ENCODE measurements around the gene FAM120A.

The FAM120A gene

DNA sequence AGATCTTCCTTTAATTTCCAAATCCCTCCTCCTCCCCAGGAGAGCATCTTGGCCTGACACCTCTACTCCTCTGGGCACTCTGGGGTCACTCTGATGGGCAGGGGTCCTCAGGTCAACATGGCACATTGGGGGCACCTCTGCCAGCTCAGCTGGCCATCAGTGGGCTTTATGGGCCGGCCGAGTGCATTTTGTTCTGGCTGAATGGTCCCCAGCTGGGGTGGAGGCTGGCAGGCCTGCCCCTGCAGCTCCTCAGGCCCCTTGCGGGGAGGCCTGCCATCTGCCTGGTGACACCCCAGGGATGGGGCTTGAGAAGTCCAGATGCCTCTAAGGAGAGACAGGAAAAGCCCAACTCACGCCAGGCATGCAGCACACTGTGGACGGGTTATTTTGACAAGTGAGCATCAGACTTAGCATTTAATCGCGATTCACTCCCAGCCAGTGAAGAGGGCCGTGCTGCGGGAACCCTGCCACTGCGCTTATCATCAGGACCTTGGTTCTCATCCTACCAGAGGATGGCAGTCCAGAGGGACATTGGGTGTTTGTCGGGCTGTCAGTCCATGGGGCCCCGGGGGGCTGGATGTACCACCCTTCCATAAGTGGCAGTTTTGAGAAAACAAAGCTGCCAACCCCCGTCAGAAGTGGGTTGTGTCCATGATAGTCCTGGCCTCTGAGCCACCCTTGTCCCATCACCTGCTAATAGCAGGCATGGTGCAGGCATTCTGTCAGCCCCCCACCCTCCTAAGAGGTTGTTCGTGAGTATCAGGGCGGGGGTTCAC, 146.6 kb downstream of the FAM120A start:
- no peak for DNase-seq

DNA sequence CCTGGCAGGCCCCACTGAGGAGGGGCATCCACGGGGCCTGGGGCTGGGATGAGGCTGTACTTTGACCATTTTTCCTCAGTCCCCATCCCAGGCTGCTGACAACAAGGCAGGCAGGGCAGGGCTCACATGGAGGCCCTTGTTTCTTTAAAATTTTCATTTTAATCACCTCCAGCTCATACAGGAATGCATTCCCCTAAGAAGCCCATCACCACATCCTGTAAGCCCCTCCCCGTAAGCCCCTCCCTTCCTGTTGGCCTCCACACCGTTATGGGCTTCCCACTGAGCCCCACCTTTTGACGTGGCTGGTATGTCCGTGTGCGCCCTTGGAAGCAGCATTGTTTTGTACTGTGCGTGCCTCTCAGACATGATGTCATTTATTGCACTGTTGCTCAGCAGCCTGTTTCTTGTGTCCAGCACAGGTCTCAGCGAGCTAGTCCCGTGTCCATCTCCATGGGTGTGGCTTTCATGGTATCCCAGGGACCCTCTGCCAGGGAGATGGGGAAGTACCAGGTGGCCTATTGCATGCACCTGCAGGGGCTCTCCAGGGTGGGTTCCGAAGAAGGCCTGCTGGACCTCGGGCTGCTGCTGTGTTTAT, 147.3 kb downstream of the FAM120A start:
- DNase-seq: no peak

DNA sequence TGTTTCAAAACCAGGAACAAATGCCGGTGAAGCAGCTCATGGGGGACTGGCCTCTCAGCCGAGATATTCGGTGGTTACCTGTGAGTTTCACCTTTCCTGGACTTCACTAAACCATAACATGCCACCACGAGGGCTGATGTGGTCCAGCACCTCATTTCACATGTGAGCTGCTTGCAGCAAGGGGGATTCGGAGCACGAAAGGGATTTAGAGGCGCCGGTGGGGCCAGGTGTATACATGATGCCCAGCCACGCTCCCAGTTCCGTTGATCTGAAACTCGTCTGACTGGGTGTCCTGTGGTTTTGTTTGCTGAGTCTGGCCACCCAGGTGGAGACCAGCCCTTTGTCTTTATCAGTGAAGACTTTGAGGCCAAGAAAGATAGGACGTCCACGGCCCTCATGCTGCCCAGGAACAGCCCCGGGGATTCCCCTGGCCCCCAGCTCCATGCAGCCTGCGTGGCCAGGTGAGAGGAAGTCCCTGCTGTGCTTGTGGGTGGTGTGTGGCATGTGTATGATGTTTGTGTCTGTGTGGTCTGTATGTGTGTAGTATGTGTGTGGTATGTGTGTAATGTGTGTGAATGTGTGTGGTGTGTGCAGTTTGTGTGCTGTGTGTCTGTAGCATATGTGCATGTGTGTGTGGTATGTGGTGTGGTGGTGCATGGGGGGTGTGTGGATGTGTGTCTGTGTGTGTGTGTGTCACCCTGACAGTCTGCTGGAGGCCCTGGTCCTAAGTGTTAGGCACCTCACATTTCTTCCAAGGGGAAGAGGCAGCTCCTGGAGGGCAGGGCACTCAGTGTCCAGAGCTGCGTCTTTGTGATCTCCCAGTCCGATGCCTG, 148.3 kb downstream of the FAM120A start:
- no peak for DNase-seq

DNA sequence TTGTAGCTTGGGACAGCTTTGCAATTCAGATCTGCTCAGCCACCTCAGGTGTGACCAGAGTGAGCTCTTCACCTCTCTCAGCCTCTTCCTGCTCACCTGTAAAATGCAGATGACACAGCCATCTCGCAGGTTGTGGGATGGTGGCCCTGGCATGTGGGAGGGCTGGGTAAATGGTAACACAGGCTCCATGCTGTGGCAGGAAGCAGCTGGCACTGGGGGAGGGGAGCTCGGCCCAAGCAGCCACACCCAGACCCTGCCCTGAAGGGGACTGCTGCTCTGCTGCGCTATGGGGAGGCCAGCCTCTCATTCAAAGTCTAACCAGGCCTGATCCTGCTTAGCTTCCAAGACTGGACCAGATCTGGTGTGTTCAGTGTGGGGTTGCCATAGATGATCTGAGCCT, 149.0 kb downstream of the FAM120A start:
- DNase-seq: no peak

DNA sequence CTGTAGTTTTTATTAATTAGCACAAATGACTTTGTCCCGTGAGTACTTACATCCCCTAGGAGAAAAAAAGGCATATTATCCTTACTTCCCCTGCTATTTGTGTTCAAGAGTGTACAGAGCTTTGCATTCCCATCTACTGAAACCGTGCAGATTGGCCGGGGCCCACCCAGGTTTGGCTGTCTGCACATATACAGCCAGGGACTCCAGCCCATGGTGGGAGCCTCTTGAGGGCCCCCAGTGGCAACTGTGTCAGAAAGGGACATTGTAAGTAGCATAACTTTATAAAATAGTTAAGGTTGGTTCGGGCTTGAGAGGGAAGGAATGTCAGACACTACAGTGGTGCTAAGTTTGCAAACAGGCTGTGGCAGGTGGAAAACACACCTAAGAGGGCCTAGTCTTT, 149.6 kb downstream of the FAM120A start:
- no peak for DNase-seq

DNA sequence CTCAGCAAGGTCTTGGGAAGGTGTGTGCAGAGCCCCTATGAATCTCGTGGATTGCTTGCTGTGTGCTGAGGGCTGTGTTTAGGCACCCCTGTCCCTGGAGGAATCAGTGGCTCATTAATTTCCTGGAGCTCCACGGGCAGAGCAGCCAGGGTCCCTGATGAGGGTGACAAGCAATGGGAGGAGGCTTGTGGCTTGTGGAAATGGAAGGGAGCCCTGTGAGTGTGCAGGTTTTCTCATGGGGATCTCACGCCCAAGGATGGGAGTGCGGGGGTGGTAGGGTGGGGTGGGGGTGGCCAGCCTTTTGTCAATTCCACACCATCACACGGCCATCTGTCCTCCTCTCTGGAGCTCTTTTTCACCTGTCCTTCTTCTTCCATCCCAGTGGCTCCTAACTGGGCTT, 150.2 kb downstream of the FAM120A start:
- DNase-seq: no peak

DNA sequence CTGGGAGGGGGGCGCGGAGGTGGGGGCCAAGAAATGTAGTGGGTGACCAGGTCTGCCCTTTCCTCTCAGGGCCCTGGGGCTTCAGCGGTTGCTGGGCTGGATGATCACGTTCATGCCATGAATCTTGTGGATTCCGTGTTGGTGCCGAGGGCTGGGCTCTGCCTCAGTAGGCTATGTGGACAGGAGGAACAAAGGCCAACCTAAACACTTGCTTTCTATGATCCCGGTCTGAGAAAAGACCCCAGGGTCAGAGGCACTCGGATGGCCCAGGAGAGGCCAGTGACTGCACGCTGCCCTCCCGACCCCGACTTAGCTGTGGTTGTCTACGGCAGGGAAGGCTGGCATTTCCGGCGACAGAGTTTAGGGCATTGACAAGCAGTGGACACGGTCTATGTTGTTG, 151.5 kb downstream of the FAM120A start:
- no peak for DNase-seq

DNA sequence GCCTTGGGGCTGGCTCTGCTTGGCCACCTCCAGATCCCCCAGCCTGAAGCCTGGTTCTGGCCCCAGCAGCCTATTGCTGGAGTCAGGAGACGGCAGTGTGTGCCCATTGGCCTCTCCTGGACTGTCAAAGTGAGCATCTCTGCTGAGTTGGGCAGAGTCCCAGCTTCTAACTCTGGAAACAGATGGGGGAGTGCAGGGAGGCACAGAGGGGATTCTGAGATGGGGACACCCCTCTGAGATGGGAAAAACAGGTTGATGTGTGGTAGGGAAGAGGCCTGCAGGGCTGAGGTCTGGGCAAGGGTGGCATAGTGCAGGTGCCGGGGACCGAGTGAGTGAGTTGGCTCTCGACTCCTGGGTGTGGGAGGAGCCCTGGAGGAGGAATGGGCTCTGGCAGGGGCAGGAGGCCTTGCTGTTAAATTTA, 152.4 kb downstream of the FAM120A start:
- no peak for DNase-seq

DNA sequence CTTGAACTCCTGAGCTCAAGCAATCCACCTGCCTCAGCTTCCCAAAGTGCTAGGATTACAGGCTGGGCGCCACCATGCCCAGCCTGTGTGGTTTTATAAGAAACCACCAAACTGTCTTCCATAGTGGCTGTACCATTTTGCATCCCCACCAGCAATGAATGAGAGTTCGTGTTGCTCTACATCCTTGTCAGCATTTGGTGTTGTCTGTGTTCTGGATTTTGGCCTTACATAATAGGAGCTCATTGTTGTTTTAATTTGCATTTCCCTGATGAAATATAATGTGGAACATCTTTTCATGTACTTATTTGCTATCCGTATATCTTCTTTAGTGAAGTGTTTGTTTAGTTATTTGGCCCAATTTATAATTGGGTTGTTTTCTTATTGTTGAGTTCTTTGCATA, 154.7 kb downstream of the FAM120A start:
- DNase-seq: no peak

DNA sequence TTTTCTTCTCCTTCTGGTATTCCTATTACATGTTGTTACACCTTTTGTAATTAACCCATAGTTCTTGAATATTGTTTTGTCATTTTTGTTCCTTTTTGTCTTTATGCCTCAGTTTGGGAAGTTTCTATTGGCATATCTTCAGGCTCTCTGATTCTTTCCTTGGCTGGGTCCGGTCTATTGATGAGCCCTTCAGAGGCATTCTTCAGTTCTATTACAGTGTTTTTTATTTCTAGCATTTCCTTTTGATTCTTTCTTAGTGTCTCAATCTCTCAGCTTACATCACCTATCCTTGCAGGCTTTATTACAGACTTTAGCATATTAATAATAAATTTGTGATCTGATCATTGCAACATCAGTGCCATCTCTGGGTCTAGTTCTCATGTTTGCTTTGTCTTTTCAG, 158.7 kb downstream of the FAM120A start:
- no peak for DNase-seq

DNA sequence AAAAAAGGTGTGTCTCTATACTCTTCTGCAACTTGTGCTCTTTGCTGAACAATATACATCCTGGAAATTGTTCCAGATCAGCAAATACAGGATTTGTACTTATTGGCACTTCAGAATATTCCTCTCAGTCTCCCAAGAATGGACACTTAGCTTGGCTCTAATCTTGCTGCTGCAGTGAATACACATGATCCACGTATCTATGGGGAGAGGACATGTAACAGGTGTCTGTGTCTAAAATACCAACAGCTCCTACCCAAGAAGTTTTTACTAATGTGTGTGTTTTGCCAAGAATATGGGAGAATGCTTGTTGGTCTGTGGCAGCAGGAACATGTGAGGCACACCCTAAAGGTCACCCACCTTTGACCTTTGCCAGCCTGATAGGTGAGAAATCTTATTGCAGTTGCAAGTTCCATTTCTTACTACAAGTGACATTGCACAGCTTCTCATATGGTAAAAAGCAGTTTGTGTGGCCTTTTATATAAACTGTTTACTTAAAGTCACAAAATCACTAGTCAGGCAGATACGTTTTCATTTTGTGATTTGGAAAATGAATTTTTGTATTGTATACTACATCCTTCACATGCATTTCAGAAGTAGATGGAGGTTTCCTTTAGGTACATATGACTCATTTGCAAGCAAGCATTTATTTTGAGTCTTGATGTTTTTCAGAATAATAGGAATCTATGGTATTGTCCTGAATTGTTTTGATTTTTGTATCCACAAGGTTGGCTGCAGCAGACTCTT, 160.7 kb downstream of the FAM120A start:
- DNase-seq: no peak

DNA sequence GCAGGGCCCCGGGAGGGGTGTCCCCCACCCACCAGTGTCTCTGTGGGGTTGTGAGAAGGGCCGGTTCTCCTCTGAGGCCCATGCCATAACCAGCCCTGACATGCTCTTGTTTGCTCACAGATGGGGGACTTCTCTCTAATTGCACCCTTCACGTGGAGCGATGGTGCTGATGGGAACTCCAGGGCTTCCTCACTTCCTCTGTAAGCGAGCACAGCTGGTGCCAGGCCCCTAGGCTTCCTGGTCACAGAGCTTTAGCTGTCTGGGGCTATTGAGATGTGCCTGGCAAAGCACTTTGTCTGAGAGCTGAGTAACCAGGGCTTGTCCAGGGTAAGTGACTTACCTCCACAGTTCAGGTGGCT, 161.3 kb downstream of the FAM120A start:
- no peak for DNase-seq

DNA sequence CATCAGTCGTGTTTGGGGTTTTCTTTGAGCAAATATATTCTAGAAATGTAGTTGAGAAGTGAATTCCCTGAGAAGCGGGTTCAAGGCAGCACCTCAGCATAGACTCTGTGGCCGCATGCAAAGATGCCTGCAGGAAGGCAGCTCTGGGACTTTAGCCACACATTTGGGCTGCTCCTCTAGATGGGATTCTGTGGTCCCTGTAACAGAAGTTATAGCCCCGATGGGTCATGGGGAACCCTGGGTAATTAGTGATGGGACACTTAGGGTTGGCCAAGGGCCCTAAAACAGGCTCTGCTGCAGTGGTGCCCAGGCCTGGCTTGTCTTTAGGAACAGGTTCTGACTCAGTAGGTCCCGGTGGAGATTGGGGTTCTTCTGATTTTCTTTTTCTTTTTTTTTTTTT, 161.7 kb downstream of the FAM120A start:
- no peak for DNase-seq

DNA sequence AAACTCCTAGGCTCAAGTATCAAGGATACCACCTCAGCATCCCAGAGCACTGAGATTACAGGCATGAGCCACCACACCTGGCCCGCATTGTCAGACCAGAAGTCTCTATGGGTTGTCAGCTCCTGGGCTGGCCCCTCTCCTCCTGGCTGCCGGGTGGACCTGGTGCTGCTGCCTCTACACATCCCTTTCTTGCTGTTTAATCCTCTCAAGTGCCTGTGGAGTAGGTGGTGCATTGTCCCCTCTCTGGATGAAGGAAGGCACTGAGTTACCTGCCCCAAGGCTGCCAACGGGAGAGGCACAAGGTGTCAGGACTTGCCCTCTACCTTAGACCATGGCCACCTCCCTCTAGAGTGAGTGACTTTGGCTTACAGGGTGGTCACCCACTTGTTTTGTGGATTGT, 162.3 kb downstream of the FAM120A start:
- no peak for DNase-seq

DNA sequence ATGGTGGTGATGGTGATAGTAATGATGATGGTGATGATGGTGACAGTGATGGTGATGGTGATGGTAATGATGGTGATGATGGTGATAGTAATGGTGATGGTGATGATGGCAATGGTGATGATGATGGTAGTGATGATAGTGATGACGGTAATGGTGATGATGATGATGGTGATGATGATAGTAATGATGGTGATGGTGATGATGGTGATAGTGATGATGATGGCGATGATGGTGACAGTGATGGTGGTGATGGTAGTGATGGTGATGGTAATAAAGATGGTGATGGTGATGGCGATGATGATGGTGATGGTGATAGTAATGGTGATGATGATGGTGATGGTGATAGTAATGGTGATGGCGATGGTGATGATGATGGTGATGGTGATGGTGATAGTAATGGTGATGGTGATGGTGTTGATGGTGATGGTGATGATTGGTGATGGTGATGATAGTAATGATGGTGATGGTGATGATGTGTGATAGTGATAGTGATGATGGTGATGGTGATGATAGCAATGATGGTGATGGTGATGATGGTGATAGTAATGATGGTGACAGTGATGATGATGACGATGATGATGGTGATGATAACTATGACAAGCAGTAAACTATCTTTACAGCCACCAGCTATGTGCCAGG, 163.5 kb downstream of the FAM120A start:
- no peak for DNase-seq

All from effector CD4-positive, alpha-beta T cell (primary cell).